Astrocyte of the cerebellum (primary cell): ENCODE data around the gene LDB2.
A peak's percentile ranks its signal among the peaks of the same experiment; 100 is the strongest.

Experiments
- DNase-seq: peaks from one replicate; pipeline ENCODE4 v3.0.0-alpha.2; 2011; ENCODE audit warnings: low read depth
- H3K4me3 ChIP-seq: 2 replicates; pipeline ENCODE4 v1.5.1; 2011; ENCODE audit warnings: mild to moderate bottlenecking, low read depth, low read length, moderate library complexity
- in situ Hi-C: cut with HindIII; loops from 2 replicates; pipeline ENCODE4 v1.10.0; 2017; ENCODE audit warnings: low sequenced_read_pairs
- TF ChIP-seq, protein P1 (sequence below): IDR thresholded peaks from 2 replicates; pipeline ENCODE4 v1.5.1; 2012; ENCODE audit warnings: low read length, low read depth, moderate library complexity, mild to moderate bottlenecking; ENCODE audit errors: missing control alignments

LDB2 gene

DNA sequence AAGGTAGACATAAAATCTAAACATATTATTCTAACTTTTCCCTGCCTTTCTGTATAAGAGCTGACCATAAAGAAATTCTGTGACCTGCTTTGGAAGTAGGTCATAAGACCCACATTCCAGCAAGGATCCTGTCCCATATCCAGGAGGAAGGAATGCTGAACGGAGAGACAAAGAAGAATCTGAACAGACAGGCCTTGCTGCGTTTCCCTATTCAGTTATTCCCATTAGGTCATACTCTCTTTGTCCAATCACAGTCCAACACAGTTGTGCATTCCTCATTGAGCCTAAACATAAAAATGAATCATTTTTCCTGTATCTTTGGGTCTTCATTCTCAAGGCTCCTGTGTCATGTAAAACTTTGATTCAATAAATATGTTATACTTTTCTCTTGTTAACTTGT is 384.6 kb downstream of the LDB2 start:
- TF ChIP-seq, protein P1, sequence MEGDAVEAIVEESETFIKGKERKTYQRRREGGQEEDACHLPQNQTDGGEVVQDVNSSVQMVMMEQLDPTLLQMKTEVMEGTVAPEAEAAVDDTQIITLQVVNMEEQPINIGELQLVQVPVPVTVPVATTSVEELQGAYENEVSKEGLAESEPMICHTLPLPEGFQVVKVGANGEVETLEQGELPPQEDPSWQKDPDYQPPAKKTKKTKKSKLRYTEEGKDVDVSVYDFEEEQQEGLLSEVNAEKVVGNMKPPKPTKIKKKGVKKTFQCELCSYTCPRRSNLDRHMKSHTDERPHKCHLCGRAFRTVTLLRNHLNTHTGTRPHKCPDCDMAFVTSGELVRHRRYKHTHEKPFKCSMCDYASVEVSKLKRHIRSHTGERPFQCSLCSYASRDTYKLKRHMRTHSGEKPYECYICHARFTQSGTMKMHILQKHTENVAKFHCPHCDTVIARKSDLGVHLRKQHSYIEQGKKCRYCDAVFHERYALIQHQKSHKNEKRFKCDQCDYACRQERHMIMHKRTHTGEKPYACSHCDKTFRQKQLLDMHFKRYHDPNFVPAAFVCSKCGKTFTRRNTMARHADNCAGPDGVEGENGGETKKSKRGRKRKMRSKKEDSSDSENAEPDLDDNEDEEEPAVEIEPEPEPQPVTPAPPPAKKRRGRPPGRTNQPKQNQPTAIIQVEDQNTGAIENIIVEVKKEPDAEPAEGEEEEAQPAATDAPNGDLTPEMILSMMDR, result no peak
- in situ Hi-C loops, result no loop called here
- DNase-seq, result no peak
- no peak overlapping the region for H3K4me3 ChIP-seq

DNA sequence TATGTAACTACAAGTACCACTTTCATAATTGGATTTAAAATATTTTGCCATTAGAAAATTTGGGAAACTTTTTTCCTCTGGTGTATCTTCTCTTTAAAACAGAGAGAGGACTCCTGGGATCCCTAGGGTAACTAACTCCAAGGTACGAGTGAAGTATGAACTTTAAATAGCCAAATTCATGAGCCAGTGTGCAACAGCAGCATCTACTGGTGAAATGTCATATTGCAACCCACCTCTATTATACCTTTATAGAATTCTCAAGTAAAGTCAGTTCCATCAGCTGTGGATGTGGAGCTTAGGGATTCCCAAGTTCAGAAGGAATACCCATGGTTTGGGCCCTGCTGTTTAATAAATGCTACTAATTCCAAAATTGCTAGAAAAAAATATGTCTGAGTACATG is 389.5 kb downstream of the LDB2 start:
- TF ChIP-seq, protein P1, result peak; percentile 26
- DNase-seq, result no peak

DNA sequence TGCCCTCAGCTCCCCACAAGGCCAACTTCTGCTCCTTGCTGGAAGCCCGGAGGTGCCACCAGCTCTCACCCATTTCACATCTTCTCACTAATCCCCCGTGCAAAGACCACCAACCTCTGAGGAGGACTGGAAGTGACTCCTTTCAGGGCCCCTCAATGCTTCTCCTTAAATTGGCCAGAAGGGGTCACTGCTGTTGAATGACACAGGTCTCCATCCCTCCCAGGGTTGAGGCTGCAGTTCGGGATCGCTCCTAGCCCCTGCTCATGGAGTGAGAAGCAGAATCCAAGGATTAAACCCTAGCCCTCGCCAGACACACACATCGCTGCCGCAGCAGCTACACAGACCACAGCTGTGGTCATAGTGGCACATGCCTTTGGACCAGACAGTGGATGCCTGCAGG is 392.7 kb downstream of the LDB2 start:
- in situ Hi-C loops, result no loop called here
- no peak for DNase-seq
- TF ChIP-seq, protein P1, result peak; percentile 30
- no peak overlapping the region for H3K4me3 ChIP-seq

More for the DNA sequence above, 389.5 kb downstream of the LDB2 start:
- in situ Hi-C loops, result no loop called here
- H3K4me3 ChIP-seq, result no peak overlapping the region

DNA sequence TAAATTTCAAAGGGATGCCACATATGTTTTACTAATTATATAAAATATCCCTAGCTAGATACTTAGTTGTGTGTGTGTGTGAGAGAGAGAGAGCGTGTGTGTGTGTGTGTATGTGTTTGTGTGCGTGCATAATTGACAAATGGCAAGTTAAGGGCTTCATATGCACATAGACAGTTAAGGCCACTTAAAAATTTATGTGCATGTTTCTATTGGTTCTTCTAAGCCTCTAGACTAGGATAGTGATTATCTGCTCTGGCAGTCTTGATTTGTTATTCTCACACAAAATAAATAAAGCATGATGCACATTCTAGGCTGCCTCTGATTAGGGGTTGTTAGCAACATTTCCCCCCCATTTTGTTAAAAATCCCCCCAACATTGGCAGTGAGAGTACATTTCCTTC is 393.2 kb downstream of the LDB2 start:
- H3K4me3 ChIP-seq, result no peak overlapping the region
- in situ Hi-C loops, result no loop called here
- no peak for DNase-seq
- TF ChIP-seq, protein P1, result no peak

DNA sequence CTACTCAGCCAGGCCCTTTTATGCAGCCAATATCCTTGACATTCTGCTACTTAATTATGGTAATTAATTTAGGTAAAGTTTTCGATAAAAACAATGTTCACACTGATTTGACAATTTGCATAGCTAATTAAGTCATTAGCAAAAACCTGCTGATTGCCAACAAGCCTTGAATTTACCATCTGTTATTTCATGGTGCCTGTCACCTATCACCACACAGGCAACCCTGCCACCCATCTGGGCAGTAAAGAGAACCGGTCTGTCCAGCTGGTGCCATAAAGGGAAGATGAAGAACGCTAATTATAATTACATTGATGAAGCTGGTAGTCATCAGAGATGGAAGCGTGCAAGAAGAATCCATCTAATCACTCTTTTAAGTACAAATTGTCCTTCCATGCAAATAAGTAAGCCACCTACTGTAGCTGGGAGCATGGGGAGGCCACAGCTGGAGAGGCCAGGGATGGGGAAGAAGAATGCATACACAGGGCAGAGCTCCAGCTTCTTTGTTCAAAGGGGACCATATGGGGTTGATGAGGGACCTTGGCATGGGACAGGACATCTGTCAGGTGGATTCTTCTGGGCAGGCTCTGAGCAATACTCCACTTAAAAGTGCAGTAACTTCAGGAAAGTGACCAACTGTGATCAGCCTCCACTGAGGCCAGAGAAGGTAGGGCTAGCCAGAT is 394.9 kb downstream of the LDB2 start:
- in situ Hi-C loops, result no loop called here
- TF ChIP-seq, protein P1, result no peak
- no peak for DNase-seq
- H3K4me3 ChIP-seq, result no peak overlapping the region

DNA sequence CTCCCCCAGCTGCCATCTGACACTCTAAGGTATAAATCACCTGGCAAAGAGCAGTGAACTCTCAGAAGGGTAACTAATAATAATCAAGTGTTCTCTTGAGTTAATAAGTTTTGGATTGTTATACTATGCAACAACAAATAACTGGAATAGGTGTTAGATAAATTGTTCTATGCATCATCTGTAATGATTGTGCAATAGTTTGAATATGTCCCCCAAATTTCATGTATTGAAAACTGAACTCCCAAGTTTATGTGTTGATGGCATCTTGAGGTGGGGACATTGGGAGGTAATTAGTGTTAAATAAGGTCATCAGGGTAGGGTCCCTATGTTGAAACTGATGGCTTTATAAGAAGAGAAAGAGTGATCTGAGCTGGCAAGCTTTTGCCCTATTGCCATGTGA is 399.5 kb downstream of the LDB2 start:
- H3K4me3 ChIP-seq, result no peak overlapping the region
- in situ Hi-C loops, result no loop called here
- DNase-seq, result no peak
- TF ChIP-seq, protein P1, result no peak
